Activated CD4-positive, alpha-beta T cell treated with anti-CD3 and anti-CD28 coated beads, Interleukin-2, amount 50 U/mL, for 48 hours (primary cell): ENCODE measurements around the gene WDR19.
"Not testable (repeated sequence)": the region's sequence is repeated elsewhere in the genome, so short reads cannot be mapped to it uniquely, and the experiment has no call there.

ENCODE experiments used
- DNase-seq, 2 experiments: peaks; one replicate each; pipeline ENCODE4 v3.0.0-alpha.2; 2020

WDR19 gene

GRCh38 chr4:39233783-39234182, 51.5 kb downstream of the WDR19 start:
- DNase-seq, result no peak

GRCh38 chr4:39235021-39235420, 52.7 kb downstream of the WDR19 start:
- no peak for DNase-seq

- DNase-seq, result no peak
Measured at GRCh38 chr4:39235696-39236095, 53.4 kb downstream of the WDR19 start.

DNA sequence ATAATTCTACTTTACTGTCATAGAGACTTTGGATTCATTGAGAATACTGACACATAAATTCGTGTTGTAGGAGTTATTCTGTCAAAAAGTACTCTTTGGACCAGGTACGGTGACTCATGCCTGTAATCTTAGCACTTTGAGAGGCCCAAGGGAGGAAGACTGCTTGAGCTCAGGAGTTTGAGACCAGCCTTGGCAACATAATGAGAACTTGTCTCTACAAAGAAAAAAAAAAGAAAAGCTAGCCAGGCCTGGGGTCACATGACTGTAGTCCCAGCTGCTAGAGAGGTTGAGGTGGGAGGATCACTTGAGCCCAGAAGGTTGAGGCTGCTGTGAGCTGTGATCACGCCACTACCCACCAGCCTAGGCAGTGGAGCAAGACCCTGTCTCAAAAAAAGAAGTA, 54.9 kb downstream of the WDR19 start:
- DNase-seq, result no peak

- no peak for DNase-seq
Measured at GRCh38 chr4:39243462-39243861, 61.1 kb downstream of the WDR19 start.

DNA sequence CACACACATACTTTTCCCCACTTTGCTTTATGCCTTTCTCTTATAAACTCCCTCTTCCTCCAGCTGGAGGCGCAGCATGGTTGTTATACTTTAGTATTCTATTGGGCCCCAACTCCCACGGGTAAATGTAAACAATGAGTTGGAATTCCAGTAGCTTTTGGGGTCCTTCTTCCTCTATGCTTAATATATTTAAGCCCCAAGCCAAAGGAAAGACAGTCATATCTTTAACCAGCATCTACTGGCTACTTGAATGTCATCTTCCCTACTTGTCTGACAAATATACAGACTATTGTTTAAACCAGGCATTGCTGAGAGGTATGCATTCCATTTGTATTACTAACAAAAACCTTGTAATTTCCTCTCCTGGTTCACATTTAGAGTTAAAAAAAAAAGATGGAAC, 72.9 kb downstream of the WDR19 start:
- no peak for DNase-seq

DNA sequence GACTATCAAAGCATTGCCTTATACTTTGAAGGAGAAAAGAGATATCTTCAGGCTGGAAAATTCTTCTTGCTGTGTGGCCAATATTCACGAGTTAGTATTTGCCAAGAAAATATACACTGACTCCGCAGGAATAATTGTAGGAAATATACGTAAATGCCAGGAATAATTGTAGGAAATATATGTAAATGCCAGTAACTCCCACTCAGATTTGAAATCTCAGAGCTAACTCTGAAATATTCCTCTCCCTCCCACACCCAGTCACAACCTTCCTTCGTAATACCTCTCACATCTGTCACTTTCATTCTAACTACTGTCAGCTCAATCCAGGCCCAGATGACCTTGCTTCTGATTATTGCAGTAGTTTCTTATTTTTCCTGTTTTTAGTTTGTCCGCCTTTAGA, 73.5 kb downstream of the WDR19 start:
- no peak for DNase-seq

GRCh38 chr4:39256436-39256835, 74.1 kb downstream of the WDR19 start:
- DNase-seq, result no peak

GRCh38 chr4:39259571-39260330, 77.4 kb downstream of the WDR19 start:
- no peak for DNase-seq

- no peak for DNase-seq
Measured at GRCh38 chr4:39263895-39264294, 81.6 kb downstream of the WDR19 start.

DNA sequence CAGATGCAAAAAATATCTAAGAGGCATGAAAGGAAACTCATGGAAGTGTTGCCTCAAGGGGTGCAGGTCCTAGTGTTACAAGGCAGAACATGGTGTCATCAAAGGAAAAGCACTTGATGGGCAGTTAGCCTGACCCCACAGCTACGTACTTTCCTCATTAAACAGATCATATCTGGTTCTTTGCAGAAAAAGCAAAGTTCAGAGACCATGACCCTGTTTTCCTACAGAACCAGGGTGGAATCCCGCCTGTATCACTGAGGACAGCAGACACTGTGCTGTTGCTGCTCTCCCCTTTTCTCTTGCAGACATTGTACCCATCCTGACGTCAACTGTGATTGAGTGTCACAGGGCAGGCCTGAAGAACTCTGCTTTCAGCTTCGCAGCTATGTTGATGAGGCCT, 92.2 kb downstream of the WDR19 start:
- DNase-seq, result no peak

DNA sequence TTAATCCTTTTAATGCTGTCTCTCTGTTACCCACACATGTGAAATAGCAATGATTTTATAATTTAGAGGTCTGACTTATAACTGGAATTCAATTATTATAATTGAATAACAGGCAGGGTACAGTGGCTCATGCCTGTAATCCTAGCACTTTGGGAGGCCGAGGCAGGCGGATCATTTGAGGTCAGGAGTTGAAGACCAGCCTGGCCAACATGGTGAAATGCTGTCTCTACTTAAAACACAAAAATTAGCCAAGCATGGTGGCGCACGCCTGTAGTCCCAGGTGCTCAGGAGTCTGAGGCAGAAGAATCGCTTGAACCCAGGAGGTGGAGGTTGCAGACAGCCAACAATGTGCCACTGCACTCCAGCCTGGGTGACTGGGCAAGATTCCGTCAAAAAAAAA, 95.3 kb downstream of the WDR19 start:
- not testable (repeated sequence) for DNase-seq

- DNase-seq, result no peak
Measured at GRCh38 chr4:39278476-39278875, 96.1 kb downstream of the WDR19 start.

DNA sequence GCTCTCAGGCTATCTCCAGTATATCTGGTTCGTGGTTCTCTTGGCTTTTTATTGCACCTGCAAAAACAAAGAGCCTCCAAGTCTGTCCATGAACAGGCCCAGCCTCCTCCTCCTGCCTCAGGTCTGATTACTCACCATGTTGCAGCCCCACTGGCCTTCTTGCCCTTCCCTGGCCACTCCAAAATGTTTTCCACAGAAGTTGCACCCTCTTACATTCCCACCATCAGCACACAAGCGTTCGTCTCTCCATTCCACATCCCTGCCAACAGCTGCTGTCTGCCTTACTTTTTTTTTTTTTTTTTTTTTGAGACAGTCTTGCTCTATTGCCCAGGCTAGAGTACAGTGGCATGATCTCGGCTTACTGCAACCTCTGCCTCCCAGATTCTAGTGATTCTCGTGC, 97.1 kb downstream of the WDR19 start:
- DNase-seq, result no peak

DNA sequence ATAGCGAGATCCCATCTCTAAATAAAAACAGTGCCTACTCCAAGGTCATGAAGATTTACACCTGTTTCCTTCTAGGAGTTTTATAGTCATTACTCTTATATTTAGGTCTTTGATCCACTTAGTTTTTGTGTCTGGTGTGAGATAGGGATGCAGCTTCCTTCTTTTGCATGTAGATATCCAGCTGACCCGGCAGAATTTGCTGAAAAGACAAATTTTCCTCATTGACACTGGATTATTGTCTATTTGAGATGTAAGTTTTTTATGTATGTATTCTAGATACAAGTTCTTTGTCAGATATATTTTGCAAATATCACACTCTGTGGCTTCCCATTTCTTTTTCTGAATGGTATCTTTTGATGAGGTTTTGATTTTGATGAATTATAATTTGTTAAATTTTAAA, 98.4 kb downstream of the WDR19 start:
- DNase-seq, result no peak

DNA sequence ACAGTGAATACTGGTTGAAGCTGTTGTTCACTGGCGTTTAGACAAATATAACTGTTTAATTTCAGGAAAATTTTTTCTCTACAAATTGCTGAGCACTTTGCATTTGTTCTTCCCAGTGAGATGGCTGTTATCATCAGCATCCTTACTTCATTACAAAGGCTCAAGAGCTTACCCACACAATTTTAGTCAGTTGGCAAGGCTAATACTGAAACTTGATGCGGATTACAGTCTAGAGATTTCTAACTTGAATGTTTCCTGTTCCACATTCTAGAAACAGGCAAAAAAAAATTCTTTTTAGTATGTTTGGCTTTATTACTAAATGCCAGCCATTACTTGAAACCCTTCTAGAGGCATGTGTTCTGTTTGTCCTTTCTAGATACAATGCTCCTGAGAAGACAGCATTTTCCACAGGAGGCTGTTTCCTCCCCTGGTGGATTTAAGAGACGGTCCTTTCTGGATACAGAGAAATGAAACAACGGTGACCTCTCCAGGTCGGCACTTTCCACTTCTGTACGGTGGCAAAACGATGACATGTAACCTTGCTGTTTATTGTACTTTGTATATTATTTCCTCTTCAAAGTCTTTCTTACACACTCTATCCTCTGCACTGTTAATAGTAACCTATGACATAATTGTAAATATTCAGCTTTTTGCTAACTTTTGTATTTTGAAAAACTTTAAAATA, 102.9 kb downstream of the WDR19 start:
- DNase-seq, result no peak

- DNase-seq, result no peak
Measured at GRCh38 chr4:39285853-39286252, 103.5 kb downstream of the WDR19 start.

DNA sequence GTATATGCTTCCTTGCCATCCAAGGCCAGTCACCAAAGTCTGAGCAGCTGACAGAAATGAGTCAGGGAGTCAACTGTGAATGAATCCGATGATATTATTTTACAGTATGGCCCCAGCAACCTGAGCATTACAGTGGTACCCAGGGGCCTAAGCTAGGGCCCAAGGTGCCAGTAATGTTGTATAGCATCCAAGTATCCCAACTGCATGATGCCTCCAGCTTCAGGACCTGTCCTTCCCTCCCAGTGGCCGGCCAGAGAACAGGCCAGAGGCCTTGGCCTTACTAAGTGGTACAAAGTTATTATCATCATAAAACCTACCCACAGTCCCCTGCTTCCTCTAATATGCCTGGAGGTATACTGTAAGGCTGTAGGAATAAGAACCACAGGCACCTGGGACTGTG, 103.9 kb downstream of the WDR19 start:
- DNase-seq, result no peak

DNA sequence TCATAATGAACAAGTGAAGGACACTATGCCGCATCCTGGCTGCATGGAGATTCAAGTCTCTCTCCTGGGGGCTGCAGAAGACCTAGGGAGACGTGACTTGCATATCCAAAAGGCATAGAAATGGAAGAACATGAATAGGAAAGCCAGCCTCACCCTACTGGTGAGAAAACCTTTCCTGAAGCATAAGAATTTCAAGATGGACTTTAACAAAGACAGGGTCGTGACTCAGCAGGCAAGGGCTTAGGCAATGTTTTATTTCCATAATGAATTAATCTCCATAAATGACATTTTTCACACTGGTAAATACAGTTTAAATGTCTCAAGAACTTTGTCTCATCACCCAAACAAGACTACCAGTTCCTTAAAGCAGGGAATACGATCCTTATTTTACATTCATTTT, 104.9 kb downstream of the WDR19 start:
- DNase-seq, result no peak

GRCh38 chr4:39291686-39292085, 109.4 kb downstream of the WDR19 start:
- no peak for DNase-seq

- not testable (repeated sequence) for DNase-seq
Measured at GRCh38 chr4:39292433-39292832, 110.1 kb downstream of the WDR19 start.

DNA sequence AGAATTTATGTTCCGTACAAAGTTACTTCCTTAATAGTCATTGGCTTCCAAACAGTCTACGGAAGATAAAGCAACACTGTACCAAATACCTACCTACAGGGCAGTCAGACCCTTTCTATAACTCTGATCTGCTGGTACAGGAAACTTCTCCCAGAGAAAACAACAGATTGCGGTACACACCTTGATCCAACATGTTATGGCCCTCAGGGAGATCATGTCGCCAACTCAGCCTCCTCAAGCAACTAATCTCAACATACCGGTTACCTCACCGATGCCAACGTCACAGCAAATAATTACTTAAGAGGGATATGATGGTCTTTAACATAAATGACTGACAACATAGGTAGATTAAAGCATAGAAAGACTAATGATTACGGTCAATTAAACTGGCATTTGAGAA, 113.5 kb downstream of the WDR19 start:
- DNase-seq, result no peak

- DNase-seq, result no peak
Measured at GRCh38 chr4:39302901-39303300, 120.6 kb downstream of the WDR19 start.

GRCh38 chr4:39303871-39304270, 121.5 kb downstream of the WDR19 start:
- DNase-seq, result no peak

GRCh38 chr4:39304651-39305050, 122.3 kb downstream of the WDR19 start:
- no peak for DNase-seq
